ENCODE measurements around the gene ABCA7.

ABCA7 gene

DNA sequence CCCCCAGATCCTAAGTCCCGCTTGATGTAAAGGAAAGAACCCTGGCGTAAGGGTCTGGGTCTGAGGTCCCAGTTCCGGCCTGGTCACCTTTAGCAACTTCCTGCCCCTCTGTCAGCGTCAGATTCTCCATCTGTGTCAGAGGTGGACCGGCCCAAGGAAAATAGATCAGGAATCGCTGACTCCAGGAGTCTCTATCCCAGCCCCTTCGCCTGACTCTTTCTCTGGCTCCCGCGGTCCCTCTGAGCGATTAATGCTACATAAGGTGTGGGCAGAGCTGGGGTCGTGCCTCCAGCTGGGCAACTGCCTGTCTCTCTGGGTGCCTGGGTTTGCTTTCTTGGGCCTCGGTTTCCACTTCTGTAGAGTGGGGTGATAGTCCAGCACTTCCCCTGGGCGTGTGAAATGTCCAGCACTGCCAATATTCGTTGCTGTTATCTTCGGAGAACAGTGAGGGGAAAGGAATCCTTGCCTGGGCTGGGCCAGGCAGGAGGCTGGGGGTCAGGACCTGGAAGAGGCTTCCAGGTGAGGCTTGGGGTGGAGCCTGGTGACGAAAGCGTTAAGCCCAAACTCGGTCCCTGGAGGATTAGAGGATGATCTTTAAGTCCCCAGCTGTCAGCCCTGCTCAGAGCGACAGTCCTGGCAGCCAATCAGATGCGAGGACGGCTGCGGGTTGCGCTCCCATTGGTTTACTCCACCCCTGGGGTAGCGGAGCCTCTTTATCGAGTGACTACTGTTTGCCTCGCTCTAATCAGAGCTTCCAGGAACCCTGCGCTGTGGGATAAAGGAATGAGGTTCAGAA, 767 bp downstream of the ABCA7 start:
- DNase-seq (ENCODE audit: low read depth), result peak; percentile 77

DNA sequence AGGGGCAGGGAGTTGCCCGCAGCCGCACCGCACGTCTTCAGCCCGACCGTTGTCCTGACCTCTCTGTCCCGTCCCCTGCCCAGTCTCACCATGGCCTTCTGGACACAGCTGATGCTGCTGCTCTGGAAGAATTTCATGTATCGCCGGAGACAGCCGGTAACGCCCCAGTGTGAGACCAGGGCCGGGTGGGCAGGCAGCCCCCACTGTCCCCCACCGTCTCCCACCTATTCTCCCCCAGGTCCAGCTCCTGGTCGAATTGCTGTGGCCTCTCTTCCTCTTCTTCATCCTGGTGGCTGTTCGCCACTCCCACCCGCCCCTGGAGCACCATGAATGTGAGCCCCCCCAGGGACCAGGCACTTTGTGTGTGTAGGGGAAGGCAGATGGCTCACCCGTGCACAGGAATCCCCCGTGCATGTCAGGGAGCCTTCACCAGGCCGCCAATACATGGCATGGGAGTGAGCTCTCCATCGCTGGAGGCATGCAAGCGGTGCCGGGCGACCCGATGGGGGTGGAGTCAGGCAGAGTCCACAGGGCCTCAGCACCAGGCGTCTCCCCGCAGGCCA, 1.4 kb downstream of the ABCA7 start:
- DNase-seq (ENCODE audit: low read depth), result no peak

DNA sequence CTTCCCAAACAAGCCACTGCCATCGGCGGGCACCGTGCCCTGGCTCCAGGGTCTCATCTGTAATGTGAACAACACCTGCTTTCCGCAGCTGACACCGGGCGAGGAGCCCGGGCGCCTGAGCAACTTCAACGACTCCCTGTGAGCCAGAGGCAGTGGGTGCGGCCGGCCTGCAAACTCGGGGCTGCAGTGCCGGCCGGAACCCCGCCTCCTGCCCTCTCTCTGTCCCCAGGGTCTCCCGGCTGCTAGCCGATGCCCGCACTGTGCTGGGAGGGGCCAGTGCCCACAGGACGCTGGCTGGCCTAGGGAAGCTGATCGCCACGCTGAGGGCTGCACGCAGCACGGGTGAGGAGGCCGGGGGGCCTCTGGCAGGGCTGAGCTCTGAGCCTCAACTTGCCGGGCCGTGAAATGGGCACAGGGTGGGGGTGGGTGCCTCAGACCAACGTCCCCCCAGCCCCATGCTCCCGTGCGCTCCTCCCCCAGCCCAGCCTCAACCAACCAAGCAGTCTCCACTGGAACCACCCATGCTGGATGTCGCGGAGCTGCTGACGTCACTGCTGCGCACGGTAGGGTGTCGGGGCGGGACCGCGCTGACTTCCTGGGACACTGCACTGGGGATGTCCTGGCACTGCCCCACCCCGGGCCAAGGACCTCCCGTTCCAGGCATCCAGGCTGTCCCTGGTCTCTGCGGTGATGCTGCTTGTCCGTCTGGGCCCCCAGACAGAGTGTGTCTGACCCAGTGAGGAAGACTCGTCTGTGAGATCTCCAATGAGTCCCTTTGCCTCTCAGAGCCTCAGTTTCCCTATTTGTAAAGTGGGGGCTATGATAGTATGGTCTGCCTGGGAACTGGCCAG, 2.2 kb downstream of the ABCA7 start:
- DNase-seq (ENCODE audit: low read depth), result no peak

DNA sequence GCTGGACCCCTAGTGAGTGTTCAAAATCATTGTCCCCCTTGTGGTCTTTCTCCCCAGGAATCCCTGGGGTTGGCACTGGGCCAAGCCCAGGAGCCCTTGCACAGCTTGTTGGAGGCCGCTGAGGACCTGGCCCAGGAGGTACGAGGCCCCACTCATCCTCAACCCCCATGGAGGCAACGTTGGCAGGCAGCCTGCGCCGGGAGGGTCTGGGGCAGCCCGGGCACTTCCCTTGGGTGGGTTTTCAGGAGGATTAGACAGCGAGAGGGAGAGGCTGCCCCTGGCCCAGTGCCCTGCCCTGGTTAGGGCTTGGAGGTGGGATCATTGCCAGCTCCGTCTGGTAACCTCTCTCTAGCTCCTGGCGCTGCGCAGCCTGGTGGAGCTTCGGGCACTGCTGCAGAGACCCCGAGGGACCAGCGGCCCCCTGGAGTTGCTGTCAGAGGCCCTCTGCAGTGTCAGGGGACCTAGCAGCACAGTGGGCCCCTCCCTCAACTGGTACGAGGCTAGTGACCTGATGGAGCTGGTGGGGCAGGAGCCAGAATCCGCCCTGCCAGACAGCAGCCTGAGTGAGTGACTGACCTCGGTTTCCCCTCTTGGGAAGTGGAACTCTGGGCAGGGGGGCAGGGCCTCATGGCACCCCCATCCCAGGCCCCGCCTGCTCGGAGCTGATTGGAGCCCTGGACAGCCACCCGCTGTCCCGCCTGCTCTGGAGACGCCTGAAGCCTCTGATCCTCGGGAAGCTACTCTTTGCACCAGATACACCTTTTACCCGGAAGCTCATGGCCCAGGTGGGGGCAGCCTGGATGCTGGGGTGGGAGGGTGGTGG, 3.0 kb downstream of the ABCA7 start:
- no peak for DNase-seq (ENCODE audit: low read depth)

DNA sequence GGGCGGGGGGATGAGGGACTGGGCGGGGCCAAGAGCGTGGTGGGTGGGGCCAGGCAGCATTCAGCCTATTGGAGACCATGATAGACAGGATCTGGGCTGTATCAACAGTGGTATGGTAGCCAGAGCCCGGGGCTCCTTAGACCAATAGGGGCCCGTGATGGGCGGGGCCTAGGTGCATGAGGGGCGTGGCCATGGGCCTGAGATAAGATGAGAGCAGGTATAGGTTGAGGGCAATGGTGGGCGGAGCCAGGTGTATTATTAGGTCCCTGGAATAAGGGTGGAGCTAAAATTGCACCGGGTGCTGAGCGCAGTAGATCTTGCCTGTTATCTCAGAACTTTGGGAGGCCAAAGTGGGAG, 5.3 kb downstream of the ABCA7 start:
- DNase-seq (ENCODE audit: low read depth), result no peak

DNA sequence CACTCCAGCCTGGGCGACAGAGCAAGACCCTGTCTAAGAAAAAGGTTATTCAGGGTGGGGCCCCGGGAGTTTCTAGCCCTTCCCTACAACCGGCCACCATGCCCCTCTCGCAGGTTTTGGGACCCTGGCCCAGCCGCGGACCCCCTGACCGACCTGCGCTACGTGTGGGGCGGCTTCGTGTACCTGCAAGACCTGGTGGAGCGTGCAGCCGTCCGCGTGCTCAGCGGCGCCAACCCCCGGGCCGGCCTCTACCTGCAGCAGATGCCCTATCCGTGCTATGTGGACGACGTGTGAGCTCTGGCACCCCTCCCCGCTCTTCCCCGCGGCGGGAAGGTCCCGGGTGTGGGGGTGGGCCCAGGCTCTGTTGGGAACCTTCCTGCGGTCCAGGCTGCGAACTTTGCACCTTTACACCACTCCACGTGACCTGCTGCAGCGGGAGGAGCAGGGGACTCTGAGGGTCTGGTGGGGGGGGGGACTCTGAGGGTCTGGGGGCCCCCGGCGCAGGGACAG, 6.3 kb downstream of the ABCA7 start:
- no peak for DNase-seq (ENCODE audit: low read depth)

DNA sequence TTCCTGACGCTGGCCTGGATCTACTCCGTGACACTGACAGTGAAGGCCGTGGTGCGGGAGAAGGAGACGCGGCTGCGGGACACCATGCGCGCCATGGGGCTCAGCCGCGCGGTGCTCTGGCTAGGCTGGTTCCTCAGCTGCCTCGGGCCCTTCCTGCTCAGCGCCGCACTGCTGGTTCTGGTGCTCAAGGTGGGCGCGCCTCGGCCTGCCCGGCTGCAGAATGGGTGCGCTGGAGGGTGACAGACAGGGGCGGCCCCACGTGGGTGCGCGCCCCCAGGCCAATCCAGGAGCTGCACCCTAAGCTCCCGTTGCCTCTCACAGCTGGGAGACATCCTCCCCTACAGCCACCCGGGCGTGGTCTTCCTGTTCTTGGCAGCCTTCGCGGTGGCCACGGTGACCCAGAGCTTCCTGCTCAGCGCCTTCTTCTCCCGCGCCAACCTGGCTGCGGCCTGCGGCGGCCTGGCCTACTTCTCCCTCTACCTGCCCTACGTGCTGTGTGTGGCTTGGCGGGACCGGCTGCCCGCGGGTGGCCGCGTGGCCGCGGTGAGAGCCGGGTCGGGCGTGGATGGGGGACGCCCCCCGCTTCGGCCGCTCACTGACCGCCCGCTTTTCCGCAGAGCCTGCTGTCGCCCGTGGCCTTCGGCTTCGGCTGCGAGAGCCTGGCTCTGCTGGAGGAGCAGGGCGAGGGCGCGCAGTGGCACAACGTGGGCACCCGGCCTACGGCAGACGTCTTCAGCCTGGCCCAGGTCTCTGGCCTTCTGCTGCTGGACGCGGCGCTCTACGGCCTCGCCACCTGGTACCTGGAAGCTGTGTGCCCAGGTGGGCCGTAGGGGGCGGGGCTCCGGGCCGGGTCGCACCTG, 7.2 kb downstream of the ABCA7 start:
- DNase-seq (ENCODE audit: low read depth), result no peak

DNA sequence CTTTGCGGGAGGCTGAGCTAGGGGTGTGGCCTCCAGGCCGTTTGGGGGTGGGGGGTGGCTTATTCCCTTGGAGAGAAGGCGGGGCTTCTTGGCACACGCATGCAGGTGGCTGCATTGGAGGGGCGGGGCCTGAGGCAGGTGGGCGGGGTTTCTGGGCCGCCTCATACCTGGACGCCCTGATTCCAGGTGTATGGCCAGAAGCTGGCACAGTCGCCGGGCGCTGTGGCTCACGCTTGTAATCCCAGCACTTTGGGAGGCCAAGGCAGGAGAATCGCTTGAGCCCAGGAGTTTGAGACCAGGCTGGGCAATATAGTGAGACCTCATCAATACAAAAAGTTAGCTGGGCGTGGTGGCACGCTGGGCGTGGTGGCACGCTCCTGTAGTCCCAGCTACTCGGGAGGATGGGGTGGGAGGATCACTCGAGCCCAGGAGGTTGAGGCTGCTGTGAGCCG, 7.8 kb downstream of the ABCA7 start:
- no peak for DNase-seq (ENCODE audit: low read depth)

DNA sequence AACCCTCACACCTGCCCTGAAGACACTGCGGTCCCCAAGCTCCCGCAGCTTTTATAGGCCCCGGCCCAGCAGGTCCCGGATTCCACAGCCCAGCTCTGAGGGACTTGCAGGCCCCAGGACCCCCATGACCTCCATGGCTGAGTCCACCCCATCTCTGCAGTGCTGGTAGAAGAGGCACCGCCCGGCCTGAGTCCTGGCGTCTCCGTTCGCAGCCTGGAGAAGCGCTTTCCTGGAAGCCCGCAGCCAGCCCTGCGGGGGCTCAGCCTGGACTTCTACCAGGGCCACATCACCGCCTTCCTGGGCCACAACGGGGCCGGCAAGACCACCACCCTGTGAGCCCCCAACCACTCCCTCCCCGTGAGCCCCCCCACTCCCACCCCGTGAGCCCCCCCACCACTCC, 9.2 kb downstream of the ABCA7 start:
- DNase-seq (ENCODE audit: low read depth), result no peak

DNA sequence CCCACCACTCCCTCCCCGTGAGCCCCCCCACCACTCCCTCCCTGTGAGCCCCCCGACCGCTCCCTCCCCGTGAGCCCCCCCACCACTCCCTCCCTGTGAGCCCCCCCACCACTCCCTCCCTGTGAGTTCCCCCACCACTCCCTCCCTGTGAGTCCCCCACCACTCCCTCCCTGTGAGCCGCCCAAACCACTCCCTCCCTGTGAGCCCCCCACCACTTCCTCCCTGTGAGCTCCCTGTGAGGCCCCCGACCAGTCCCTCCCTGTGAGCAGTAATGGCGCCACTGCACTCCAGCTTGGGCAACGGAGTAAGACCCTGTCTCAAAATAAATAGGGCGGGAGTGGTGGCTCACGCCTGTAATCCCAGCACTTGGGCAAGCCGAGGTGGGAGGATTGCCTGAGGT, 9.9 kb downstream of the ABCA7 start:
- no peak for DNase-seq (ENCODE audit: low read depth)

DNA sequence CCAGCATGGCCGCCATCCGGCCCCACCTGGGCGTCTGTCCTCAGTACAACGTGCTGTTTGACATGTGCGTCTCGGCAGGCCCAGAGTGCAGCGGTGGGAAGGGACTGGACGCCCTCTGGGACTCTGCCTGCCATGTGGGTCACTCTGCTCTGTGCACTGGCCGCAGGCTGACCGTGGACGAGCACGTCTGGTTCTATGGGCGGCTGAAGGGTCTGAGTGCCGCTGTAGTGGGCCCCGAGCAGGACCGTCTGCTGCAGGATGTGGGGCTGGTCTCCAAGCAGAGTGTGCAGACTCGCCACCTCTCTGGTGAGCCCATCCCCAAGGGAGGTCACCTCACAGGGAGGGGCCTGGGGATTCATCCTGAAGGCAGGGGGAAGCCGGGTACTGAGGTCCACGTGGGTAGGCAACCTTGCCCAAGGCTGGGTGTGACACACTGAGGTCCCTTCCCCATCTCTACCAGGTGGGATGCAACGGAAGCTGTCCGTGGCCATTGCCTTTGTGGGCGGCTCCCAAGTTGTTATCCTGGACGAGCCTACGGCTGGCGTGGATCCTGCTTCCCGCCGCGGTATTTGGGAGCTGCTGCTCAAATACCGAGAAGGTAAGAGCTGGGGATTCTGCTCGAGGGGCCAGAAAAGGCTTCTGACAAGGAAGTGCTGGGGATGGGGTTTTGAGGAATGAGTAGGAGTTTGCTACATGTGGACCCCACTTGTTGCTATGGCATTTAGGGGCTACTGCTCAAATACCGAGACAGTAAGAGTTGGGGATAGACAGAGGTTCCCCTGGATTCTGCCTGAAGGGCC, 11.3 kb downstream of the ABCA7 start:
- no peak for DNase-seq (ENCODE audit: low read depth)

DNA sequence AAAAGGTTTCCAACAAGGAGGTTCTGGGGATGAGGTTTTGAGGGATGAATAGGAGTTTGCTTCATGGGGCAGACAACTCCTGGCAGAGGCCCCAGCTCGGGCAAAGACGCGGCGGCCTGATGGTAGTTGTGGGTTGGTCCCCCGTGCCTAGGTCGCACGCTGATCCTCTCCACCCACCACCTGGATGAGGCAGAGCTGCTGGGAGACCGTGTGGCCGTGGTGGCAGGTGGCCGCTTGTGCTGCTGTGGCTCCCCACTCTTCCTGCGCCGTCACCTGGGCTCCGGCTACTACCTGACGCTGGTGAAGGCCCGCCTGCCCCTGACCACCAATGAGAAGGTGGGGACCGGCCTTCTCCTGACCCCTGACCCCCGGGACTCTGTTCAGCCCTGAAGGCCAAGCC, 11.9 kb downstream of the ABCA7 start:
- no peak for DNase-seq (ENCODE audit: low read depth)

DNA sequence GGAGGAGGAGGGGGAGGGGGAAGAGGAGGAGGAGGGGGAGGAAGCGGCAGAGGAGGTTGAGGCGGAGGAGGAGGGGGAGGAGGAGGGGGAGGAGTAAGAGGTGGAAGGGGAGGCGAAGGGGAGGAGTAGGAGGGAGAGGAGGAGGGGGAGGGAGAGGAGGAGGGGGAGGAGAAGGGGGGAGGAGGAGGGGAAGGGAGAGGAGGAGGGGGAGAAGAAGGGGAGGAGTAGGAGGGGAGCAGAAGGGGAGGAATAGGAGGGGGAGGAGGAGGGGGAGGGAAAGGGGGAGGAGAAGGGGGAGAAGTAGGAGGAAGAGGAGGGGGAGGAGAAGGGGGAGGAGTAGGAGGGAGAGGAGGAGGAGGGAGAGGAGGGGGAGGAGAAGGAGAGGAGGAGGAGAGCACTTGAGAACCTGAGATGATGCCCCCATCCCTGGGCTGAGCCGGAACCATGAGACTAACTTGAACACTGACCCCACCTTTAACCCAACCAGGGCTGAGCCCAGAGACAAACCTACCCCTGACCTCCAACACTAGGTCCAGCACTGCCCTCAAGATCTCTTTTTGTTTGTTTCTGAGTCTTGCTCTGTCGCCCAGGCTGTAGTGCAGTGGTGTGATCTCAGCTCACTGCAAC, 12.6 kb downstream of the ABCA7 start:
- no peak for DNase-seq (ENCODE audit: low read depth)

DNA sequence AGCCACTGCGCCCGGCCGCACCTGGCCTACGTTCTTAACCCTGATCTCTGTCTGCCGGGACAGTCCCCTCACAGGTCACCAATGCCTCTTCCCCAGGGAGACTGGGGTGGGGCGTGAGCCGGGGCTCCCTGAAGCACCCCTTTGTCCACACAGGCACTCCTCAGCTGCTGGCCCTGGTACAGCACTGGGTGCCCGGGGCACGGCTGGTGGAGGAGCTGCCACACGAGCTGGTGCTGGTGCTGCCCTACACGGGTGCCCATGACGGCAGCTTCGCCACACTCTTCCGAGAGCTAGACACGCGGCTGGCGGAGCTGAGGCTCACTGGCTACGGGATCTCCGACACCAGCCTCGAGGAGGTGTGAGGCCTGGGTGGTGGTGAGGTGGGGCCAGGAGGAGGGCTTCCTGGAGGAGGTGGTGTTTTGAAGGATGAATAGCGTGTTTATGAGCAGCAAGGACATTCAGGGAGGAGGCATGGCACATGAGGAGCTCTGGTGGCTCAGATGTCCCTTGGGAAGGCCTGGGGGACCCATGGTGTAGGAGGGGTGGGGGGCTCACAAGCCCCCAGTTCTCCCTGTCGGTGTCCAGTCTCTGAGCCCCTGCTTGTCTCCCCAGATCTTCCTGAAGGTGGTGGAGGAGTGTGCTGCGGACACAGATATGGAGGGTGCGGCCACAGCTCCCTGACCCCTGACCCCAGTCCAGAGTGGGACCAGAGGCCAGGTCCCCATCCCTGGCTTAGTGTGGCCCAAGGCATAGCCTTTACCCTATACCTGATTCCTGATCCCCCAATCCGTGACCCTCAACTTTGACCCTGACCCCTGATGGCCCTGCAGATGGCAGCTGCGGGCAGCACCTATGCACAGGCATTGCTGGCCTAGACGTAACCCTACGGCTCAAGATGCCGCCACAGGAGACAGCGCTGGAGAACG, 13.5 kb downstream of the ABCA7 start:
- no peak for DNase-seq (ENCODE audit: low read depth)

DNA sequence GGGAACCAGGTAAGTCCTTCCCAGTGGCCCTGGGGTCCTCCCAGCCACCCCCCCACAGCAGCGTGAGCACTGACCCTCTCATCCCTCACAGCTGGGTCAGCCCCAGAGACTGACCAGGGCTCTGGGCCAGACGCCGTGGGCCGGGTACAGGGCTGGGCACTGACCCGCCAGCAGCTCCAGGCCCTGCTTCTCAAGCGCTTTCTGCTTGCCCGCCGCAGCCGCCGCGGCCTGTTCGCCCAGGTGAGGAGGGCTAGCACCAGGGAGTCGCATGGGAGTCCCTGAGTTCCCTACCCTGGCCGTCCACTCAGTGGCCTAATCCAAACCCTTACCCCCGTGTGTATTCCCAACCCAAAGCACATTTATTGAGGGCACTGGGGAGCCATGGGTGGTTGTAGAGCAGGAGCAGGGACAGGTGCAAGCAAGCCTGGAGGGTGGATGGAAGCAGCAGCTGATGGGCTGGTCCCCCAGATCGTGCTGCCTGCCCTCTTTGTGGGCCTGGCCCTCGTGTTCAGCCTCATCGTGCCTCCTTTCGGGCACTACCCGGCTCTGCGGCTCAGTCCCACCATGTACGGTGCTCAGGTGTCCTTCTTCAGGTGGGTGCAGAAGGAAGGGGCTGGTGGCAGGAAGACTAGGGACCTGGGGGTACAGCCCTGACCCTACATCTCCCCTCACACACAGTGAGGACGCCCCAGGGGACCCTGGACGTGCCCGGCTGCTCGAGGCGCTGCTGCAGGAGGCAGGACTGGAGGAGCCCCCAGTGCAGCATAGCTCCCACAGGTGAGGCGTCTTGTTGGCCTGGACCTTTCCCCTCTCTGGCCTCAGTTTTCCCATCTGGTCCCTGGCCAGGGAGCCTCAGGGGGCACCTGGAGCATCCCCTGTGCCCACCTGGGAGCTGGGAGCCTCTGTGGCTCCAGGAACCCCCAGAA, 14.5 kb downstream of the ABCA7 start:
- no peak for DNase-seq (ENCODE audit: low read depth)

DNA sequence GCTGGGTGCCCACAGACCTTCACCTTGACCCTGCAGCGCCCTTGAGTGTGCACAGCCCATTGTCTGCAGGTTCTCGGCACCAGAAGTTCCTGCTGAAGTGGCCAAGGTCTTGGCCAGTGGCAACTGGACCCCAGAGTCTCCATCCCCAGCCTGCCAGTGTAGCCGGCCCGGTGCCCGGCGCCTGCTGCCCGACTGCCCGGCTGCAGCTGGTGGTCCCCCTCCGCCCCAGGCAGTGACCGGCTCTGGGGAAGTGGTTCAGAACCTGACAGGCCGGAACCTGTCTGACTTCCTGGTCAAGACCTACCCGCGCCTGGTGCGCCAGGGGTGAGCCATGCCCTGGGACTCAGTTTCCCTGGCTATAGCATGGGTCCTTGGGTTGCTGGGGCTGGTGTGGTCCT, 15.1 kb downstream of the ABCA7 start:
- DNase-seq (ENCODE audit: low read depth), result no peak

DNA sequence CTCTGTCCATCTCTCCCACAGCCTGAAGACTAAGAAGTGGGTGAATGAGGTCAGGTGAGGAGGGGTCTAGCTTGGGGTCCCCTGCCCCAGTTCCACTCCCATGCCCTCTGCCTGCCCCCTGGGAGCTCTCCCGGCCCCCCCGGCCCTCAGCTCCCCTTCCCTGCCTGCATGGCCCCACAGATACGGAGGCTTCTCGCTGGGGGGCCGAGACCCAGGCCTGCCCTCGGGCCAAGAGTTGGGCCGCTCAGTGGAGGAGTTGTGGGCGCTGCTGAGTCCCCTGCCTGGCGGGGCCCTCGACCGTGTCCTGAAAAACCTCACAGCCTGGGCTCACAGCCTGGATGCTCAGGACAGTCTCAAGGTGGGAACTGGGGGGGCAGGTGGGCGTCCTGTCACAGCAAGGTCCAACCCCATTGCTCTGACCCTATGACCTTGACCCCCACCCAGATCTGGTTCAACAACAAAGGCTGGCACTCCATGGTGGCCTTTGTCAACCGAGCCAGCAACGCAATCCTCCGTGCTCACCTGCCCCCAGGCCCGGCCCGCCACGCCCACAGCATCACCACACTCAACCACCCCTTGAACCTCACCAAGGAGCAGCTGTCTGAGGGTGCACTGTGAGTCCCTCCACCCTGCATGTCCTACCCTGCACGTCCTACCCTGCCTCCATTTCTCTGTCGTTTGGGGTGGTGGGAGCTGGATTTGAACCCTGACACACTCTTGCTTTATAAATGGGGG, 16.1 kb downstream of the ABCA7 start:
- DNase-seq (ENCODE audit: low read depth), result no peak

Data from fibroblast of the conjunctiva (primary cell).